Measurements from ENCODE around the gene KRTAP10-11.
"Not testable (repeated sequence)": the region's sequence is repeated elsewhere in the genome, so short reads cannot be mapped to it uniquely, and the experiment has no call there.

KRTAP10-11 gene

DNA sequence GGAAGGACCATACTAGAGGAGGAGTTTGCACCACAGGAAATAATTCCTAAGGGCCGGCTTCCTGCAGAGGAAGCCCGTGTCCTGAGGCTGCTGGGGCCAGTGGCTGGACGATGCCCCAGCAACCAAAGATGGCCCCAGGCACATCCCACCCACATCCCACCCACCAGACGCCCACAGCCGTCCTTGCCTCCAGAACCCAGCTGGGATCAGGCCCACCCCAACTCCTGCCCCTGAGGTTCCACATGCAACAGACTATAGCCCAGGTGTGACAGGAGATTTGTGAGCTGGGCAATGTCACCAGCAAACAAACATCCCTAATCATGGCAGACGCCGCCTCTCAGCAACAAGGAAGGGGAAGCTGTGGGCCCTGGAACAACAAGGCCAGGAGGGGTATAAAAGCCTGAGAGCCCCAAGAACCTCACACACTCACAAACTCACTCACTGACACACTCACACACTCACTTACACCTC is 19.5 kb upstream of the KRTAP10-11 start, which contains the start of gene KRTAP10-9:
Gene KRTAP10-9, plus strand, starts transcription at position 421 of the 471 bp plus-strand sequence. CDS start 79 bp downstream, outside the sequence.
- no peak within 1 kb of the TSS for H3K27ac ChIP-seq

DNA sequence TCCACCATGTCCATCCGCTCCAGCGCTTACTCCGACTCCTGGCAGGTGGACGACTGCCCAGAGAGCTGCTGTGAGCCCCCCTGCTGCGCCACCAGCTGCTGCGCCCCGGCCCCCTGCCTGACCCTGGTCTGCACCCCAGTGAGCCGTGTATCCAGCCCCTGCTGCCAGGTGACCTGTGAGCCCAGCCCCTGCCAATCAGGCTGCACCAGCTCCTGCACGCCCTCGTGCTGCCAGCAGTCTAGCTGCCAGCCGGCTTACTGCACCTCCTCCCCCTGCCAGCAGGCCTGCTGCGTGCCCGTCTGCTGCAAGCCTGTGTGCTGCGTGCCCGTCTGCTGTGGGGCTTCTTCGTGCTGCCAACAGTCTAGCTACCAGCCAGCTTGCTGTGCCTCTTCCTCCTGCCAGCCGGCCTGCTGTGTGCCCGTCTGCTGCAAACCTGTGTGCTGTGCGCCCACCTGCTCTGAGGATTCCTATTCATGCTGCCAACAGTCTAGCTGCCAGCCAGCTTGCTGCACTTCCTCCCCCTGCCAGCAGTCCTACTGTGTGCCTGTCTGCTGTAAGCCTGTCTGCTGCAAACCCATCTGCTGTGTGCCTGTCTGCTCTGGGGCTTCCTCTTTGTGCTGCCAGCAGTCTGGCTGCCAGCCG is 18.9 kb upstream of the KRTAP10-11 start:
- H3K27ac ChIP-seq, result not testable (repeated sequence)

More for the DNA sequence above, 19.5 kb upstream of the KRTAP10-11 start, which contains the start of gene KRTAP10-9:
- TF ChIP-seq, protein P1, sequence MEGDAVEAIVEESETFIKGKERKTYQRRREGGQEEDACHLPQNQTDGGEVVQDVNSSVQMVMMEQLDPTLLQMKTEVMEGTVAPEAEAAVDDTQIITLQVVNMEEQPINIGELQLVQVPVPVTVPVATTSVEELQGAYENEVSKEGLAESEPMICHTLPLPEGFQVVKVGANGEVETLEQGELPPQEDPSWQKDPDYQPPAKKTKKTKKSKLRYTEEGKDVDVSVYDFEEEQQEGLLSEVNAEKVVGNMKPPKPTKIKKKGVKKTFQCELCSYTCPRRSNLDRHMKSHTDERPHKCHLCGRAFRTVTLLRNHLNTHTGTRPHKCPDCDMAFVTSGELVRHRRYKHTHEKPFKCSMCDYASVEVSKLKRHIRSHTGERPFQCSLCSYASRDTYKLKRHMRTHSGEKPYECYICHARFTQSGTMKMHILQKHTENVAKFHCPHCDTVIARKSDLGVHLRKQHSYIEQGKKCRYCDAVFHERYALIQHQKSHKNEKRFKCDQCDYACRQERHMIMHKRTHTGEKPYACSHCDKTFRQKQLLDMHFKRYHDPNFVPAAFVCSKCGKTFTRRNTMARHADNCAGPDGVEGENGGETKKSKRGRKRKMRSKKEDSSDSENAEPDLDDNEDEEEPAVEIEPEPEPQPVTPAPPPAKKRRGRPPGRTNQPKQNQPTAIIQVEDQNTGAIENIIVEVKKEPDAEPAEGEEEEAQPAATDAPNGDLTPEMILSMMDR (conservative IDR thresholded peaks at IDR 0.05), result no peak

DNA sequence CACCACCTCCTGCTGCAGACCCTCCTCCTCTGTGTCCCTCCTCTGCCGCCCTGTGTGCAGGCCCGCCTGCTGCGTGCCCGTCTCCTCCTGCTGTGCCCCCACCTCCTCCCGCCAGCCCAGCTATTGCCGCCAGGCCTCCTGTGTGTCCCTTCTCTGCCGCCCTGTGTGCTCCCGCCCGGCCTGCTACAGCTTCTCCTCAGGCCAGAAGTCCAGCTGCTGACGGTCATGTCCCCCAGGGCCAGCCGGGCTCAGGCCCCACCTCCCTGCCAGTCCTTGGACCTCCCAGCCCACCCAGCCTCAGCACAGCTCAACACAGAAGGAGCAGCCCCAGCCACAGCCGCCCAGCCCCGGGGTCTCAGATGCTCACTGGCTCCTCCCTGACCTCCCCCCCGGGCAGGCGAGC is 18.4 kb upstream of the KRTAP10-11 start:
- H3K27ac ChIP-seq, result not testable (repeated sequence)

DNA sequence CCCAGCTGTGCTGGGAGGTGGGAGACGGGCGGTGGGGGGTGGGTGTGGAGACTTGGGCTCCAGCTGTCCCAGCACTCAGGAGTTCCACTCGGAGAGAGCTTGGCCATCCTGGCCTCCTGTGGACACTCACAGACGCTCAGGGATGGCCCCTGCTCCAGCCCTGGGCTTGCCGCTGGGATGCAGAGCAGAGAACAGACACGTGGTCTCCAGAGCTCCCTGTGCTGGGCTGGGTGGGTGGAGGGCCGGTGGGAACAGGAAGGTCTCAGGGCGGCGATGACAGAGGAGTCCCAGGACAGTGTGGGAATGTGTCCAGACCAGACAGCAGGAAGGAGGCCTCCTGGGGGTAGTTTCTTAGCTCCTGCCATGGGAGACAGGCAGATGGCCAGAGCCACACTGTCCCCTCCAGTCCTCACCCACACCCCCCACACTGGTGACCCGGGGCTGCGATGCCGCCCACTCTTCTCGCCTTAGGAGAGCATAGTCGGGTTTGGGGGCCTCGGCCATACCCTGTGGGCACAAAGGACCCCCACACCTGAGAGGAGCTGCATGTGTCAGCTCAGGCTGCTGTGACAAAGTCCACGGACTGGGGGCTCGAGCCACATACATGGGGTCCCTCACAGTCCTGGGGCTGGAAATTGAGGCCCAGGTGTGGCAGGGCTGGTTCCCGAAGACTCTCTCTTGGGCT is 17.4 kb upstream of the KRTAP10-11 start:
- H3K27ac ChIP-seq, result no peak overlapping the region
- TF ChIP-seq, protein P1 (conservative IDR thresholded peaks at IDR 0.05), result no peak

DNA sequence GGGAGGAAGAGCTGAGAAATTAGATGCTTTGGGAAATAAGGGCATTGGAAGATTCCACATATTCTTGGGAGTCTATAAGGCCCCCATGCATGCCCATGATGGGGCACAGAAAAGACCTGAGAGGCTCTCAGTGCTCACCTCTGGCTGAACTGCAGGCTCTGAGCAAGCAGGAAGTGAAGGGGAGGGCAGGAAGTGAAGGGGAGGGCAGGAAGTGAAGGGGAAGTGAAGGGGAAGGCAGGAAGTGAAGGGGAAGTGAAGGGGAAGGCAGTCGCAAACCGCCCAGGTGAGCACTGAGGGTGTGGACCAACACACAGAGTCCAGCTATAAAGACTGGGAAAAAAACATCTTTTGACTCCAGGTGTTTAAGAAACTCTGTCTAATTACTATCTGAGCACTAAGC is 15.8 kb upstream of the KRTAP10-11 start:
- H3K27ac ChIP-seq, result no peak overlapping the region
- TF ChIP-seq, protein P1 (conservative IDR thresholded peaks at IDR 0.05), result no peak

DNA sequence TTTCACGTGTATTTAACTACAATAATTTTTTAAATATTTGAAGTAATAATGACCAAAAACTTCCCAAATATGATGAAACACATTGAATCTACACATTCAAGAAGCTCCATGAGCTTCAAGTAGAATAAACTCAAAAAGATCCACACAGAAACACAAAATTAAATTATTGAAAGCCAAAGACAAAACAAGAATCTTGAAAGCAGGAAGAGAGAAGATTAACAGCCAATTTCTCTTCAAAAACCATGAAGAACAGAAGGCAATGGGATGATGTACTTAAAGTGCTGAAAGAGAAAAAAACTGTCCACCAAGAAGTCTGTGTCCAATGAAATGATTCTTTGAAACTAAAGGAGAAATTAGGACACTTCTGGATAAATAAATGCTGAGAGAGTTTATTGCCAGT is 14.1 kb upstream of the KRTAP10-11 start:
- TF ChIP-seq, protein P1 (conservative IDR thresholded peaks at IDR 0.05), result no peak
- no peak overlapping the region for H3K27ac ChIP-seq

DNA sequence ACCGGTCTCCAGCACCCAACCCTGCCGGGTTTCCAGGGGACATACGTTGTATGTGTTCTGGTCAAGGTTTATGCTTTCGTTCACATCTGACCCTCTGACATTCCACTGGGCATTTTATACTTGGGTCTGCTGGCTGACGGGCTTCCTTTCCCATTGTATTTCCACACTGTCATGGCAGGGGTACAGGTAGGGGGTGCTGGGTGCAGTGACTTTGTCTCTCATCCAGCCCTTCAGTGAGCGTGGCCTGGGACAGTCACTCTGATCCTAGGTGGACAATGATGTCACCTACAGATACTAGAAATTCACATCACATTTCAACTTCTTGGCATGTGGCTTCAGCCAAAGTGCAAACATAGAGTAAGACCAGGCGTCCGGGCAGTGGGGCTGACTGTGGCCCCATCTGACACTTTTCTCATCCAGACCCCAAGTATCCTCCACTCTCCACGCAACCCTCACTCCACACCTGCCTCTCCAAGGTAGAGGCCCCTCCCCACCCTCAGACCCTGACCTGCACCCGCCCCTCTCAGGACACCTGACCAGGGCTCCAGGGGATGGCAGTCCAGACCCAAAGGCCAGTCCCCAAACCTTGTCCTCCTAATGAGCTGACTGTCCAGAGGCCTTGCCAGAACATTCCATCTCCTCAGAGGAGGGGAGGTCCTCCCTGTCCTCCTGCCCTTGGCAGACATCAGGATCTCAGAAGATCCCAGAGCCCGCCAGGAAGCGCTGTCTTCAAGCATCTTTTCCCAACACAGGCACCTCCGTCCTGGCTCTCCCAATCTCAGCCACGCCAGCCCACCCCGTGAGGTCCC is 9.8 kb upstream of the KRTAP10-11 start:
- TF ChIP-seq, protein P1 (conservative IDR thresholded peaks at IDR 0.05), result no peak
- H3K27ac ChIP-seq, result no peak overlapping the region

All from VCaP (cell line).